ENCODE data around the gene TMEM272.

DNA sequence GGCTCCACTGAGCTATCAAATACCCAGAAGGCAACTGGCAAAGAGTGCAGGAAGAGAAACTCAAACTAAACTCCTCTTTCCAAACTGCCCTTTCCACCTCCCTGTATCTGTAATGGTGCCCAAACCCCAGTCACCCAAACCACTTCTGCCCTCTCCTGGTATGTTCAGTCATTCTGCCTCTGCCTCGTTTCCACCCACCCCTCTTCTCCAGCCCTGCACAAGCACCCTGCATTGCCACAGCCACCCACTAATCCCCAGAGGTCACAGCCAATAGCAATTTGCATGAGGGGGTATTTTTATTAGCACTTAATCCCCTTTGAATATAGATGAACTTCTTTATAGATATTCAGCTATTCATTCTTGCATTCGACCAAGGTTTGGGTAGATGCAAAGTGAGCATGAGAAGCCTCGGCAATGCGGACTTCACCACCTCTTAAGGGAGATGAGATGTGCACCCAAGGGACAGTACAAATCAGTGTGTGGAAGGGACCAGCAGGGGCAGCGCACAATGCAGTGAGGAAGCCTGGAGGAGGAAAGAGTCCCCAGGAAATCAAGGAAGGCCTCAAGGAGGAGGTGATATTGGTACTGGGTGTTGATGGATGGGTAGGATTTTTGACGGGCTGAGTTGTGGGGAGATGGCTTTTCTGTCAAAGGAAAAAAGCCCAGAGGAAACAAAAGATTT, 12.4 kb downstream of the TMEM272 start:
- TF ChIP-seq, protein P1, sequence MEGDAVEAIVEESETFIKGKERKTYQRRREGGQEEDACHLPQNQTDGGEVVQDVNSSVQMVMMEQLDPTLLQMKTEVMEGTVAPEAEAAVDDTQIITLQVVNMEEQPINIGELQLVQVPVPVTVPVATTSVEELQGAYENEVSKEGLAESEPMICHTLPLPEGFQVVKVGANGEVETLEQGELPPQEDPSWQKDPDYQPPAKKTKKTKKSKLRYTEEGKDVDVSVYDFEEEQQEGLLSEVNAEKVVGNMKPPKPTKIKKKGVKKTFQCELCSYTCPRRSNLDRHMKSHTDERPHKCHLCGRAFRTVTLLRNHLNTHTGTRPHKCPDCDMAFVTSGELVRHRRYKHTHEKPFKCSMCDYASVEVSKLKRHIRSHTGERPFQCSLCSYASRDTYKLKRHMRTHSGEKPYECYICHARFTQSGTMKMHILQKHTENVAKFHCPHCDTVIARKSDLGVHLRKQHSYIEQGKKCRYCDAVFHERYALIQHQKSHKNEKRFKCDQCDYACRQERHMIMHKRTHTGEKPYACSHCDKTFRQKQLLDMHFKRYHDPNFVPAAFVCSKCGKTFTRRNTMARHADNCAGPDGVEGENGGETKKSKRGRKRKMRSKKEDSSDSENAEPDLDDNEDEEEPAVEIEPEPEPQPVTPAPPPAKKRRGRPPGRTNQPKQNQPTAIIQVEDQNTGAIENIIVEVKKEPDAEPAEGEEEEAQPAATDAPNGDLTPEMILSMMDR (optimal IDR thresholded peaks at IDR 0.05 in 1 of 3, IDR thresholded peaks at IDR 0.05 in 1 of 3, conservative IDR thresholded peaks at IDR 0.05 in 1 of 3; ENCODE audit: extremely low read depth in 1 of 3, insufficient read depth in 2 of 3, low read length in 3 of 3), result peak; percentile 41 to 82 (median 47)
- no peak for TF ChIP-seq EZH2 (IDR thresholded peaks at IDR 0.05; ENCODE audit: low read length)
